Measurements from ENCODE around the gene URB2.

DNA sequence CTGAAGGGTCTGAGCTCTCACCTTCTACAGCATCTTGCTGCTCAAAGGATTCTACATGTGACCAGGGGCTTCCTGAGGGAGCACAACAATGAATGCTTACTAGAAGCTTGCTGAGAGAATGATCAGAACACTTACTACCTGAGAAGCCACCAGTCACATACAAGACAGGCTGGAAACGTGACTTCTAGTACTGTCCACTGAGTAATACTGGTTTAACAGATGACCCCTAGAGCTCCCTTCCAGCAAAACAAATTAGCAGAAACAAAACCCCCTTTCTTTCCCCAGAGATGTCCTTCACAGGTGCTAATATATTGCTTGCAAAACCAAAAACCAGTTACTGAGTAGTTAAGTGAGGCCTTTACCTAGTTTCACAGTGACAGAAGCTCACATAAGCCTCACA, 2.2 kb upstream of the URB2 start:
- no peak for TF ChIP-seq CTCF (IDR thresholded peaks at IDR 0.05)
- no peak for TF ChIP-seq POLR2A (IDR thresholded peaks at IDR 0.05)
- no peak for TF ChIP-seq EP300 (IDR thresholded peaks at IDR 0.05)

All from gastroesophageal sphincter (tissue), 3 donors.